H1 (cell line): ENCODE data around the gene PNCK.

Experiments used
- ASH2L ChIP-seq: fragments of 200-600, 300-600 bp; sonication (generic); IDR thresholded peaks from one replicate; pipeline ENCODE4 v1.7.1; 2017; ENCODE audit warnings: low read length
- ATF3 ChIP-seq: IDR thresholded peaks from 2 replicates; pipeline ENCODE4 v1.6.1; 2011; ENCODE audit warnings: low read depth, mild to moderate bottlenecking, low read length; ENCODE audit not compliant: insufficient read depth
- CEBPB ChIP-seq: IDR thresholded peaks from 2 replicates; pipeline ENCODE4 v1.6.1; 2012; ENCODE audit warnings: low read depth, low read length
- CHD2 ChIP-seq: IDR thresholded peaks from 2 replicates; pipeline ENCODE4 v1.6.1; 2012; ENCODE audit warnings: low read length, improper control_type of control experiment
- CREB1 ChIP-seq: IDR thresholded peaks from 2 replicates; pipeline ENCODE4 v1.6.1; 2012; ENCODE audit warnings: inconsistent platforms
- CTCF ChIP-seq, 3 experiments: IDR thresholded peaks; 1 replicate in 2 of 3; 2 replicates in 1 of 3; pipeline versions ENCODE4 v1.5.1 to v1.6.1; 2011; ENCODE audit warnings: low read length in 3 of 3, mild to moderate bottlenecking in 3 of 3, inconsistent platforms in 2 of 3, low read depth in 1 of 3, moderate library complexity in 1 of 3; ENCODE audit not compliant: insufficient read depth in 1 of 3; ENCODE audit errors: control extremely low read depth in 1 of 3
- EP300 ChIP-seq, 2 experiments: IDR thresholded peaks; 1 replicate in 1 of 2; 2 replicates in 1 of 2; pipeline ENCODE4 v1.6.1; 2011 to 2012; ENCODE audit warnings: low read depth in 2 of 2, low read length in 2 of 2, mild to moderate bottlenecking in 2 of 2, borderline replicate concordance in 1 of 2, inconsistent platforms in 1 of 2, moderate library complexity in 1 of 2
- GTF2F1 ChIP-seq: IDR thresholded peaks from 2 replicates; pipeline ENCODE4 v1.6.1; 2012; ENCODE audit warnings: low read depth, low read length, improper control_type of control experiment, borderline replicate concordance
- JUND ChIP-seq: IDR thresholded peaks from 2 replicates; pipeline ENCODE4 v1.6.1; 2011; ENCODE audit warnings: mild to moderate bottlenecking, improper control_type of control experiment, low read length
- MAFK ChIP-seq: IDR thresholded peaks from 2 replicates; pipeline ENCODE4 v1.6.1; 2012; ENCODE audit warnings: low read depth, mild to moderate bottlenecking, improper control_type of control experiment, low read length
- POLR2AphosphoS5 ChIP-seq: IDR thresholded peaks from 2 replicates; pipeline ENCODE4 v1.6.1; 2011; ENCODE audit warnings: low read depth, low read length
- SIN3A ChIP-seq, 2 experiments: IDR thresholded peaks in 1 of 2; conservative IDR thresholded peaks in 1 of 2; 2 replicates each; pipeline ENCODE4 v1.6.1; 2011 to 2012; ENCODE audit warnings: low read length in 2 of 2, improper control_type of control experiment in 1 of 2, low read depth in 1 of 2, mild to moderate bottlenecking in 1 of 2
- YY1 ChIP-seq: IDR thresholded peaks from 2 replicates; pipeline ENCODE4 v1.6.1; 2011; ENCODE audit warnings: low read depth, mild to moderate bottlenecking, low read length

- TF ChIP-seq CTCF (IDR thresholded peaks at IDR 0.05; ENCODE audit: control extremely low read depth in 1 of 3, insufficient read depth in 1 of 3, low read depth in 1 of 3, low read length in 3 of 3) (no peak), MAFK (no peak), ATF3 (no peak), CEBPB (no peak), CREB1 (no peak), EP300 (IDR thresholded peaks at IDR 0.05; ENCODE audit: borderline replicate concordance in 1 of 2, low read depth in 2 of 2, low read length in 2 of 2) (no peak), GTF2F1 (no peak), CHD2 (no peak), YY1 (no peak), POLR2AphosphoS5 (no peak), SIN3A (conservative IDR thresholded peaks at IDR 0.05 in 1 of 2, IDR thresholded peaks at IDR 0.05 in 1 of 2; ENCODE audit: low read depth in 1 of 2, low read length in 2 of 2) (no peak), ASH2L (no peak), JUND (no peak)
These were observed 14.9 kb upstream of the PNCK start for GRCh38 chrX:153688506-153688905.
